GM21528 (cell line): ENCODE measurements around the gene GABRG3.

Experiments used
- ATAC-seq: cut with Tn5 transposase; IDR thresholded peaks from one replicate; pipeline ENCODE4 v1.9.1; 2021; ENCODE audit warnings: mild to moderate bottlenecking, moderate library complexity; ENCODE audit not compliant: unreplicated experiment, low FRiP score

GABRG3 gene

GRCh38 chr15:27589260-27589659 lies 618.3 kb downstream of the GABRG3 start:
- ATAC-seq, result no peak

DNA sequence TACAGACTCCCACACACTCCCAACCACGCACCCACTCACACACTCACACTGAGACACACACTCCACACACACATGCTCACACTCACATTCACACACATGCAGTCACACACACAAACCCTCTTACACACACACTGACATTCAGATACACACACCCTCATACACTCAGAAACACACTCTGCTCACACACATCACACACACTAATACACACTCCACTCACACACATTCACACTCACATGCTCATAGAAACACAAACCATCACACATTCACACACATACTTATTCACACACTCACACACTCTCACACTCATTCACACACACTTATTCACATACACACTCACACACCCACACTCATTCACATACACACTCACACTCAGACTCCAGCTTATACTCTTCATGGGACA lies 618.8 kb downstream of the GABRG3 start:
- ATAC-seq, result no peak
